KBM-7 (cell line): ENCODE measurements around the gene ALDH4A1.

Source experiments
- DNase-seq: peaks from one replicate; pipeline ENCODE4 v3.0.0-alpha.2; 2015
- in situ Hi-C: fragments of 300-500 bp; cut with MboI; formaldehyde crosslinking; loops from 2 replicates; pipeline ENCODE4 v1.14.3; 2020; ENCODE audit warnings: low sequenced_read_pairs, low pct_unique_long_range_greater_than_20kb, mixed read lengths

ALDH4A1 gene

GRCh38 chr1:18884419-18884717 is 18.0 kb downstream of the ALDH4A1 start:
- in situ Hi-C loops, result no loop called here
- DNase-seq, result no peak

DNA sequence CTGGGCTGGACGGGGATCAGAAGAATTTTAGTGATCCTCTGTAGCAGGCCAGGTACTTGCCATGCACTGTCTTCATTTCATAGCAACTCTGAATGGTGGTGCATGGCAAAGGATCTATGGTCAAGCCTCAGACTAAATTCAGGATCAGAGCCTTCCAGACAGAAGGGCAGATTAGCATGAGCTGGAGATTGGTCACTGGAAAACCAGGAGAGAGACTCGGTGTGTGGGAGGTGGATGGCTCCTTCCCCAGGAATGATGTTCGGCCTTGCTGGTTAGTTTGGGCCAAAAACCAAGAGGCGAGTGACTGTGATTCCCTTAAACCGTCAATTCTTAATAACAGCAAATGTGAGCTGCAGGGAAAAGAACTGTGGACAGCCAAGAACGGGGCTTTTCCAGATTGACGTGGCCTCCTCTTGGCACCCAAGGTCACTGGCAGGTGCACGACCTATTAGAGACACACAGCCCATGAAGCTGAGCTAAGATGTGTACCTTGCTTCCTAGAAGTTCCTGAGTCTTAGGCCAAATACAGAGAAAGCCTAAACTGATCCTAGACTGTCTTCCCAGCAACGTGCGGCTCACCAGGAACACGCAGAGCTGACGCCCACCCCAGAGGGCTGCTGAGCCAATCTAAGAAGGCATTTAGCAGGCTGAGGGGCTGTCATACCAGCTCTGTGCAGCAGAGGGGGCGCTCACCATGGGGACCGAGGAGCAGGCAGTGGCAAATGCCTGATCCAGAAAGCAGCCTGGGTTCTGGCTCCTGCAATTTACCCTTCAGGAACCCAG is 18.5 kb downstream of the ALDH4A1 start:
- in situ Hi-C loops, result no loop called here
- DNase-seq, result peak; percentile 69

DNA sequence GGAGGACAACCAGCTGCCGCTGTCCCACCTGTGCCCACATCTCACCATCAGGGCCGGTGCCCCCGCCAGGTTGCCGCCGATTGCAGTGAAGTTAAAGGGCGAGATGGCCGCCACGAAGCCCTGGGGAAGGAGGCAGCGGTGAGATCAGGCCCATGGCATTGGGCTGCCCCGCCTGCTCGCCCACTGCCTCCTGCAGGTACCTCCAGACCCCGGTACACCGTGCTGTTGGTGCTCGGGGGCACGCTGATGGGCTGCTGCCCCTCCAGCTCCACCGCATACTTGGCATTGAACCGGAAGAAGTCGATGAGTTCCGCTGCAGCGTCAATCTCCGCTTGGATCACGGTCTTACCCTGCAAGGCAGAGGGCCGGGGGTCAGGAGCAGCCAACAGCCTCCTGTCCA is 19.3 kb downstream of the ALDH4A1 start:
- DNase-seq, result no peak
- in situ Hi-C loops, result no loop called here

- in situ Hi-C loops, result no loop called here
- DNase-seq, result no peak
Observed at GRCh38 chr1:18882486-18882885, 19.9 kb downstream of the ALDH4A1 start.

DNA sequence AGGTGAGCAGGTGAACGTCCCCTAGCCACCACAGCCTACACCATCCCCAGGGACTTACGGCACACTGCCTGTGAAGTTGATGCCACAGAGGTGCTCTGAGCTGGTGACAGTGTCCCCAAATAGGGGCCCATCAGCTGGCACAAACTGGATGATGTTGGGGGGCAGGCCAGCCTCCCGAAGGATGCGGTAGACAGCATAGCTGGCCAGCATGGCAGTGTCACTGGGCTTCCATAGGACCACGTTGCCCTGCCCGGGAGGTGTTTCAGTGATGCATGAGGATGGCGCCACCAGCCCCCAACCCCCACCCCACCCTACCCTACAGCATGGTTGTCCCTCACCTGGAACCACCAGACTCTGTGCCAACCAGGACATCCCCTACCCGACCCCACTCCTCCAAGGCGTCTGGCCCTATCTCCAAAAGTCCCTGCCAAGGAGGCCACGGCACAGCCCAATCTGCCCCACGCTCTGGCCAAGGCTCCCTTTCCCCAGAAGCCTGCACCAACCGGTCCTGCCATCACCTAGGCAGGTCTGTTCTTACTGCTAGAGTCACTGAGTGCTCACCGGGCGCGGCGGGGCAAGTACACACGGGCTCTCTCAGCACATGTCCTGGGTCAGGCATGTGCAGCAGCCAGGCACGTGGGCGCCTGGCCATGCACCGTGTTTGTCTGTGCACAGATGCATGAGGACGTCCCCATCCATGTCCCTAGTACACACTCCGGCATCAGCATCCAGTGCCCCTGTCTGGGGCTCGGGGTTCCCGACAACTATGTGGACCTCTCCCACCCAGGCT is 20.5 kb downstream of the ALDH4A1 start:
- in situ Hi-C loops, result no loop called here
- no peak for DNase-seq

DNA sequence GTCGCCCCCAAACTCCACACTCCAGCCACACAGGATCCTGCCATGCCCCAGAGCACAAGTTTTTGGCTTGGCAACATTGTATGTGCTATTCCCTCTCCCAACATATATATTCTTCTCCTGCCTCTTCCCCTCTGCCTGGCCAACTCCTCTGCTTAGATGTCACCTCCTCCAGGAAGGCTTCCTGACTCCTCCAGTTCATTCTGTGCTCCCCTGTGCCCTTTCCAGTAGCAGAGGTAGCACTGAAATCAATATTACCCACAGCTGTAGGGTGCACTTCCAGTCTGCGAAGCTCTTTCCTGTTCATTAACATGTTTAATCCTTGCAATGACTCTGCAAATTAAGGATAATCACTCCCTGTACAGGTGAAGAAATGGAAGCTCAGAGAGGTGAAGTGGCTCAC is 21.2 kb downstream of the ALDH4A1 start:
- in situ Hi-C loops, result no loop called here
- no peak for DNase-seq

DNA sequence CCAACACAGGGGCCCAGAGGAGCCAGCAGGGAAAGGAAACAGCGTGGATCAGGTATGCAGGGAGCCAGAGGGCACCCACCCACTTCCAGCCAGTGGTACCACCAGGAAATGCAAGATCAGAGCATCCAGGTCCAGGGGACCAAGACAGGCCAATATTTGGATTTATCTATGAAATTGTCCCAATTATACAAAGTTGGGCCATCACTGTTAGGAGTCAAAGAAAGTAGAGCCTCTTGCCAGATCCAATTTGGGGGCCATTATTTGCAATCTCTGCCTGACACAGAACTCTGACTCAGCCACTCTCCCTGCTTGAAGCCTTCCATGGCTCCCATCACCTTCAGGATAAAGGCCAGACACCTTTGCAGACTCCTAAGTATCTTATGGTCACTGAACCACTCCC is 21.8 kb downstream of the ALDH4A1 start:
- in situ Hi-C loops, result no loop called here
- no peak for DNase-seq

GRCh38 chr1:18879791-18880309 is 22.5 kb downstream of the ALDH4A1 start:
- in situ Hi-C loops, result no loop called here
- DNase-seq, result no peak

- DNase-seq, result no peak
- in situ Hi-C loops, result no loop called here
Observed at GRCh38 chr1:18879215-18879790, 23.1 kb downstream of the ALDH4A1 start.

GRCh38 chr1:18878538-18879214 is 23.7 kb downstream of the ALDH4A1 start:
- in situ Hi-C loops, result no loop called here
- DNase-seq, result no peak

DNA sequence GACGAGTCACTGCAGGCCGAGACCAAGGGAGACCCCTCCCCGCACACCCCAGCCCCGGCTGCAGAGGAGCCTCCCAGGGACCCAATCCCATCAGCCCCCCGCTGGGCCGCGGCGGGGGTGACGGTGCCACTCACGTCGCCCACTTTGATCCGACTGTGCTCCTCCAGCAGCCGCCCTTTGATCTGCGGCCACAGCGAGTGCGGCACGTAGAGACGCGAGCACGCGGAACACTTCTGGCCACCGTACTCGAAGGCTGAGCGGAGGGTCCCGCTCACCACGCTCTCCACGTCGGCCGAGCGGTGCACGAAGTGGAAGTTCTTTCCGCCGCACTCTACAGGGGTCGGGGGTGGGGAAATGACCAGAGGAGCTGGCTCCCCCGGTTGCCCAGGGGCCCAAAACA is 25.1 kb downstream of the ALDH4A1 start:
- in situ Hi-C loops, result no loop called here
- no peak for DNase-seq

DNA sequence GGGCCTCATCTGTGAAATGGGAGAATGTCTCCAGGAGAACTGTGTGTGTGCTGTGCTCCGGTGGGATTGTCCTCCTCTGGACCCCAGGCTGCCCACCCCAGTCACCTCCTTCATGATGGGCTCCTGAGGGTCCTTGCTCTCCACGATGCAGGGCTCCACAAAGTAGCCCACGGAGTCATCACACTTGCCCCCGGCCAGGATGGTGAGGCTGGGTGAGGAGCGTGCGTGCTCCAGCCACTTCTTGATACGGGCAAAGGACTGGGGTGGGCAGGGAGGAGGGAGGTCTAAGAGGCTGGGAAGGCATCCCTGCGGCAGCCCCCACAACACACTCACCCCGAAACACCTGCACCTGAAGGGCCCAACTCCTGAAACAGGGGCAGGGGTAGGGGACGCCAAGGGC is 26.1 kb downstream of the ALDH4A1 start:
- in situ Hi-C loops, result no loop called here
- no peak for DNase-seq

DNA sequence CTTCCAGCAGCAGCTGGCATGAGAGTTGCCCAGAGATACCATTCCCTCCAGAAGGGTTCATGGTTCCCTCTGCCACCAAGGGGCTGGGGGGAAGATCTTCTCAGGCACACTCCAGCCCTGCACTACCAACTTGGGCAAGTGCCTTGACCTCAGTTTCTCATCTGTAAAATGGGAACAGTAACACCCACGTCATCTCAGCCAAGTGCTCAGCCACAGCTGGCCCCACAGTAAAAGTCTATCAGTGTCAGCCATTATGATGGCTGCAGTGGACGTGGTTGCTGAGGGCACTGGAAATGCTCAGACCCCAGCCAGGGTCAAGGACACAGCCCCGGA is 26.6 kb downstream of the ALDH4A1 start:
- DNase-seq, result no peak
- in situ Hi-C loops, result no loop called here

- peak; percentile 87 for DNase-seq
Observed at GRCh38 chr1:18875107-18875795, 27.1 kb downstream of the ALDH4A1 start.

GRCh38 chr1:18874600-18874999 is 27.8 kb downstream of the ALDH4A1 start:
- DNase-seq, result no peak
- in situ Hi-C loops, result no loop called here

More at GRCh38 chr1:18875107-18875795, 27.1 kb downstream of the ALDH4A1 start:
- in situ Hi-C loops, result no loop called here

DNA sequence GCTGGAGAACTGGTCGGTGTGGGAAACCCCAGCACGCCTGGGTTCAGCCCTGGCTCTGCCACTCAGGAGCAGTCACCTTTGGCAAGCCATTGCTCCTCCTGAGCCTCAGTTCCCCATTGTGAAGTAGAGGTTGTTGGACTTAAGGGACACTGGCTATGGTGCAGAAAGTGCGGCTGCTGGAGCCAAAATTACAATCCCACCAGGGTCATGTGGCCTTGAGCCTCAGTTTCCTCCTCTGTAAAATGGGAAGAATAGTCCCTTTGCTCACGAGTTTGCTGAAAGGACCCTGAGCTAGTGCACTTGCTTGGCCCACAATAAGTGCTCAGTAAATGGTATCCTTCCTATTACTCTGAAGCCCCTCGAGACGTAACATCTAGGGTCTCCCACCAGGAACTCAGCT is 28.3 kb downstream of the ALDH4A1 start:
- no peak for DNase-seq
- in situ Hi-C loops, result no loop called here

GRCh38 chr1:18872071-18872611 is 30.2 kb downstream of the ALDH4A1 start:
- no peak for DNase-seq
- in situ Hi-C loops, result no loop called here

GRCh38 chr1:18871401-18872070 is 30.8 kb downstream of the ALDH4A1 start:
- in situ Hi-C loops, result no loop called here
- no peak for DNase-seq
